Measurements from ENCODE around the gene ZBTB18.
"Not testable (repeated sequence)": the region's sequence is repeated elsewhere in the genome, so short reads cannot be mapped to it uniquely, and the experiment has no call there.

ZBTB18 gene

GRCh38 chr1:244050835-244051444, at the start of gene ZBTB18:
Gene ZBTB18 (plus strand): TSS chr1:244051283. CDS start chr1:244051432, 149 bp downstream.
- Histone ChIP-seq H3K9ac (ENCODE audit: low read length) (peak within 1 kb of the TSS; percentile 65), H3K9me3 (ENCODE audit: control insufficient read depth, low read length) (no peaks in the 10 kb centered on the region), H3K4me1 (ENCODE audit: control insufficient read depth, insufficient read depth, low read length) (no peaks in the 10 kb centered on the region), H3K36me3 (ENCODE audit: control insufficient read depth, insufficient read depth, low read length) (no peaks in the 10 kb centered on the region), H3K4me3 (ENCODE audit: low read length) (peak within 1 kb of the TSS; percentile 64), H3K27me3 (ENCODE audit: control insufficient read depth, insufficient read depth, low read length) (no peaks in the 10 kb centered on the region)

GRCh38 chr1:244002721-244003120, 48.4 kb upstream of the ZBTB18 start:
- Histone ChIP-seq H3K9ac (ENCODE audit: low read length) (no peak overlapping the region), H3K36me3 (ENCODE audit: control insufficient read depth, insufficient read depth, low read length) (no peaks in the 10 kb centered on the region), H3K4me3 (ENCODE audit: low read length) (no peak overlapping the region), H3K9me3 (ENCODE audit: control insufficient read depth, low read length) (no peaks in the 10 kb centered on the region), H3K4me1 (ENCODE audit: control insufficient read depth, insufficient read depth, low read length) (no peaks in the 10 kb centered on the region), H3K27me3 (ENCODE audit: control insufficient read depth, insufficient read depth, low read length) (no peaks in the 10 kb centered on the region)

- no peaks in the 10 kb centered on the region for H3K4me1 ChIP-seq (ENCODE audit: control insufficient read depth, insufficient read depth, low read length)
- no peaks in the 10 kb centered on the region for H3K9me3 ChIP-seq (ENCODE audit: control insufficient read depth, low read length)
- no peak overlapping the region for H3K4me3 ChIP-seq (ENCODE audit: low read length)
- no peaks in the 10 kb centered on the region for H3K36me3 ChIP-seq (ENCODE audit: control insufficient read depth, insufficient read depth, low read length)
- H3K9ac ChIP-seq (ENCODE audit: low read length) = no peak overlapping the region
- no peaks in the 10 kb centered on the region for H3K27me3 ChIP-seq (ENCODE audit: control insufficient read depth, insufficient read depth, low read length)
Observed at GRCh38 chr1:244005455-244005854, 45.6 kb upstream of the ZBTB18 start.

GRCh38 chr1:244006381-244006901, 44.6 kb upstream of the ZBTB18 start:
- H3K27me3 ChIP-seq (ENCODE audit: control insufficient read depth, insufficient read depth, low read length) = no peaks in the 10 kb centered on the region
- no peaks in the 10 kb centered on the region for H3K4me1 ChIP-seq (ENCODE audit: control insufficient read depth, insufficient read depth, low read length)
- no peak overlapping the region for H3K4me3 ChIP-seq (ENCODE audit: low read length)
- no peaks in the 10 kb centered on the region for H3K9me3 ChIP-seq (ENCODE audit: control insufficient read depth, low read length)
- no peaks in the 10 kb centered on the region for H3K36me3 ChIP-seq (ENCODE audit: control insufficient read depth, insufficient read depth, low read length)
- no peak overlapping the region for H3K9ac ChIP-seq (ENCODE audit: low read length)

GRCh38 chr1:244006961-244007360, 44.1 kb upstream of the ZBTB18 start:
- no peaks in the 10 kb centered on the region for H3K4me1 ChIP-seq (ENCODE audit: control insufficient read depth, insufficient read depth, low read length)
- no peaks in the 10 kb centered on the region for H3K27me3 ChIP-seq (ENCODE audit: control insufficient read depth, insufficient read depth, low read length)
- no peaks in the 10 kb centered on the region for H3K36me3 ChIP-seq (ENCODE audit: control insufficient read depth, insufficient read depth, low read length)
- H3K4me3 ChIP-seq (ENCODE audit: low read length) = no peak overlapping the region
- H3K9me3 ChIP-seq (ENCODE audit: control insufficient read depth, low read length) = no peaks in the 10 kb centered on the region
- H3K9ac ChIP-seq (ENCODE audit: low read length) = no peak overlapping the region

- Histone ChIP-seq H3K27me3 (ENCODE audit: control insufficient read depth, insufficient read depth, low read length) (no peaks in the 10 kb centered on the region), H3K9me3 (ENCODE audit: control insufficient read depth, low read length) (no peaks in the 10 kb centered on the region), H3K4me1 (ENCODE audit: control insufficient read depth, insufficient read depth, low read length) (no peaks in the 10 kb centered on the region), H3K9ac (ENCODE audit: low read length) (no peak overlapping the region), H3K4me3 (ENCODE audit: low read length) (no peak overlapping the region), H3K36me3 (ENCODE audit: control insufficient read depth, insufficient read depth, low read length) (no peaks in the 10 kb centered on the region)
Observed at GRCh38 chr1:244010191-244010590, 40.9 kb upstream of the ZBTB18 start.

- H3K4me1 ChIP-seq (ENCODE audit: control insufficient read depth, insufficient read depth, low read length) = no peaks in the 10 kb centered on the region
- no peaks in the 10 kb centered on the region for H3K9me3 ChIP-seq (ENCODE audit: control insufficient read depth, low read length)
- no peaks in the 10 kb centered on the region for H3K36me3 ChIP-seq (ENCODE audit: control insufficient read depth, insufficient read depth, low read length)
- no peak overlapping the region for H3K4me3 ChIP-seq (ENCODE audit: low read length)
- H3K9ac ChIP-seq (ENCODE audit: low read length) = no peak overlapping the region
- no peaks in the 10 kb centered on the region for H3K27me3 ChIP-seq (ENCODE audit: control insufficient read depth, insufficient read depth, low read length)
Observed at GRCh38 chr1:244010703-244011123, 40.4 kb upstream of the ZBTB18 start.

- no peaks in the 10 kb centered on the region for H3K9me3 ChIP-seq (ENCODE audit: control insufficient read depth, low read length)
- no peaks in the 10 kb centered on the region for H3K27me3 ChIP-seq (ENCODE audit: control insufficient read depth, insufficient read depth, low read length)
- no peaks in the 10 kb centered on the region for H3K4me1 ChIP-seq (ENCODE audit: control insufficient read depth, insufficient read depth, low read length)
- no peaks in the 10 kb centered on the region for H3K36me3 ChIP-seq (ENCODE audit: control insufficient read depth, insufficient read depth, low read length)
- H3K4me3 ChIP-seq (ENCODE audit: low read length) = no peak overlapping the region
- no peak overlapping the region for H3K9ac ChIP-seq (ENCODE audit: low read length)
Observed at GRCh38 chr1:244011271-244011670, 39.8 kb upstream of the ZBTB18 start.

- H3K36me3 ChIP-seq (ENCODE audit: control insufficient read depth, insufficient read depth, low read length) = no peaks in the 10 kb centered on the region
- H3K4me1 ChIP-seq (ENCODE audit: control insufficient read depth, insufficient read depth, low read length) = no peaks in the 10 kb centered on the region
- H3K27me3 ChIP-seq (ENCODE audit: control insufficient read depth, insufficient read depth, low read length) = no peaks in the 10 kb centered on the region
- no peaks in the 10 kb centered on the region for H3K9me3 ChIP-seq (ENCODE audit: control insufficient read depth, low read length)
- no peak overlapping the region for H3K4me3 ChIP-seq (ENCODE audit: low read length)
- H3K9ac ChIP-seq (ENCODE audit: low read length) = no peak overlapping the region
Observed at GRCh38 chr1:244011786-244012185, 39.3 kb upstream of the ZBTB18 start.

- H3K4me1 ChIP-seq (ENCODE audit: control insufficient read depth, insufficient read depth, low read length) = no peaks in the 10 kb centered on the region
Observed at GRCh38 chr1:244012202-244012601, 38.9 kb upstream of the ZBTB18 start.

GRCh38 chr1:244013100-244013499, 38.0 kb upstream of the ZBTB18 start:
- Histone ChIP-seq H3K9ac (ENCODE audit: low read length) (no peak overlapping the region), H3K9me3 (ENCODE audit: control insufficient read depth, low read length) (no peaks in the 10 kb centered on the region), H3K36me3 (ENCODE audit: control insufficient read depth, insufficient read depth, low read length) (no peaks in the 10 kb centered on the region), H3K27me3 (ENCODE audit: control insufficient read depth, insufficient read depth, low read length) (no peaks in the 10 kb centered on the region), H3K4me1 (ENCODE audit: control insufficient read depth, insufficient read depth, low read length) (no peaks in the 10 kb centered on the region), H3K4me3 (ENCODE audit: low read length) (no peak overlapping the region)

More at GRCh38 chr1:244012202-244012601, 38.9 kb upstream of the ZBTB18 start:
- Histone ChIP-seq H3K9ac (ENCODE audit: low read length) (no peak overlapping the region), H3K4me3 (ENCODE audit: low read length) (no peak overlapping the region), H3K9me3 (ENCODE audit: control insufficient read depth, low read length) (no peaks in the 10 kb centered on the region), H3K27me3 (ENCODE audit: control insufficient read depth, insufficient read depth, low read length) (no peaks in the 10 kb centered on the region), H3K36me3 (ENCODE audit: control insufficient read depth, insufficient read depth, low read length) (no peaks in the 10 kb centered on the region)

- not testable (repeated sequence) for H3K9ac ChIP-seq (ENCODE audit: low read length); H3K9me3 ChIP-seq (ENCODE audit: control insufficient read depth, low read length); H3K4me1 ChIP-seq (ENCODE audit: control insufficient read depth, insufficient read depth, low read length); H3K4me3 ChIP-seq (ENCODE audit: low read length); H3K36me3 ChIP-seq (ENCODE audit: control insufficient read depth, insufficient read depth, low read length); H3K27me3 ChIP-seq (ENCODE audit: control insufficient read depth, insufficient read depth, low read length)
Observed at GRCh38 chr1:244014862-244015261, 36.2 kb upstream of the ZBTB18 start.
